Stimulated activated naive CD8-positive, alpha-beta T cell treated with anti-CD3 and anti-CD28 coated beads, Interleukin-15, Interleukin-2, amounts not matched to agents 100 ng/mL and 50 ng/mL, for 24 hours (primary cell): ENCODE results near the gene GPX3.

Source experiments
- H3K27ac Mint-ChIP-seq: one replicate; pipeline ENCODE4 v1.8.0; 2021; ENCODE audit warnings: mild to moderate bottlenecking, mixed read lengths
- H3K27me3 Mint-ChIP-seq: one replicate; pipeline ENCODE4 v1.8.0; 2021; ENCODE audit warnings: mixed read lengths
- H3K36me3 Mint-ChIP-seq: one replicate; pipeline ENCODE4 v1.8.0; 2021; ENCODE audit warnings: low read depth, mixed read lengths
- H3K4me1 Mint-ChIP-seq: one replicate; pipeline ENCODE4 v1.8.0; 2021; ENCODE audit warnings: low read depth, mixed read lengths
- H3K4me3 Mint-ChIP-seq: one replicate; pipeline ENCODE4 v1.8.0; 2021; ENCODE audit warnings: mild to moderate bottlenecking, mixed read lengths
- H3K9me3 Mint-ChIP-seq: one replicate; pipeline ENCODE4 v1.8.0; 2021; ENCODE audit warnings: mixed read lengths

GPX3 gene

DNA sequence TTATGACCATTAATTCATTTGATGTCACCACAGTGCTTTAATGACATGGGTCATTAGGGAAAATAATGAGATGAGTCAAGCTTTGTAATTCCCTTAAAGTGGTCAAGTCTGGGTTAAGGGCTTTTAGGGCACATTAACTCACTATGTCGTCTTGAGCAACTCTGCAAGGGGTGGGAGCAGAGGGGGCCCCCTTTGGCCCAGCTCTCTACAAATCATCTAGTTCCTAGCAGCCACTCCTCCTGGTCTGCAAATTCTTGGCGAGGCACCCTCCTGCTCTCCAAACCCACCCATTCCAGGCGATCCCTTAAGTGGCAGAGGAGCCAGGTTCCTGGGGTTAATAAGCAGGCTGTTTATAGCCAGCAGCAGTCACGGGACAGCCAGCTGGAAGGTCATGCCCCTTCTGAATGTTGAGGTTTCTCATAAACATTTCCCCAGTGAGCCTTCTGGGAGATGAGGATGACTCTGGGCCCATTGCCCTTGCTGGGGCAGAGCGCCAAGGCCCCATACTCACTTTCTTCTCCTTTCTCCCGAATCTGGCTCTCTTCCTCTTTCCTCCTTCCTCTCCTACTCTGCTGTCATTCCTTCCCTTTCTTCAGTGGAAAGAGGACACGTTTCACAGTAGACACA is 14.3 kb upstream of the GPX3 start:
- H3K4me3 Mint-ChIP-seq, result no peak overlapping the region
- no peak overlapping the region for H3K27ac Mint-ChIP-seq

DNA sequence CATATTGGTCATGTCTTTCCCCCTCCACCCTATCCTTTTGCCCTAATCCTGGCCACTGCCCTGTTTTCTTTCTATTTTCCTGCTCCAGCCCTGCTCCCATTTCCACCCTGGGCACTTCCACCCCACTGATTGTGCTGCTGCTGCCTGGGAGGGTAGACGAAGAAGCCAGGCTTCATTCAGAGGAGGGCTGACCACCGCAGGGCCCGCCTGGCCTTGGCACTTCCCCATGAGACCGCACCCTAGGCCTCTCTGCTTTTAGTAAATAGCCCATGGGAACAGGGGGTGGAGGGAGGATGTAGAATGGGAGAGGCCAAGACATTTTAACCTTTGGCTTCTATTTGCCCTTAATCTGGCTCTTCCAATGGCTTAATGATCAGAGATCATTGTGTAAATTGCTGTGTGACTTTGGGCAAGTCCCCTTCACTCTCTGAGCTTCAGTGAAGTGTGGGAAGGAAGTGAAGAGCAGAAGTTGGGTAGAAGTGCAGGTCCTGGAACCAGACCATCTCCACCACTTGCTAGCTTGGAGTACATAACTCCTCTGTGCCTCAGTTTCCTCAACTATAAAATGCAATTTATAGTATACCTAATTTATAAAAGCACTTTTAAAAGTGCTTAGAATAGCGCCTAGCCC is 13.6 kb upstream of the GPX3 start:
- peaks cover 6% of the 10 kb centered on the region for H3K27me3 Mint-ChIP-seq
- H3K4me1 Mint-ChIP-seq, result no peaks in the 10 kb centered on the region
- H3K27ac Mint-ChIP-seq, result no peak overlapping the region
- H3K36me3 Mint-ChIP-seq, result no peaks in the 10 kb centered on the region
- no peaks in the 10 kb centered on the region for H3K9me3 Mint-ChIP-seq
- no peak overlapping the region for H3K4me3 Mint-ChIP-seq

More for the DNA sequence above, 14.3 kb upstream of the GPX3 start:
- Mint-ChIP-seq H3K27me3 (peaks cover 6% of the 10 kb centered on the region), H3K36me3 (no peaks in the 10 kb centered on the region), H3K9me3 (no peaks in the 10 kb centered on the region), H3K4me1 (no peaks in the 10 kb centered on the region)

DNA sequence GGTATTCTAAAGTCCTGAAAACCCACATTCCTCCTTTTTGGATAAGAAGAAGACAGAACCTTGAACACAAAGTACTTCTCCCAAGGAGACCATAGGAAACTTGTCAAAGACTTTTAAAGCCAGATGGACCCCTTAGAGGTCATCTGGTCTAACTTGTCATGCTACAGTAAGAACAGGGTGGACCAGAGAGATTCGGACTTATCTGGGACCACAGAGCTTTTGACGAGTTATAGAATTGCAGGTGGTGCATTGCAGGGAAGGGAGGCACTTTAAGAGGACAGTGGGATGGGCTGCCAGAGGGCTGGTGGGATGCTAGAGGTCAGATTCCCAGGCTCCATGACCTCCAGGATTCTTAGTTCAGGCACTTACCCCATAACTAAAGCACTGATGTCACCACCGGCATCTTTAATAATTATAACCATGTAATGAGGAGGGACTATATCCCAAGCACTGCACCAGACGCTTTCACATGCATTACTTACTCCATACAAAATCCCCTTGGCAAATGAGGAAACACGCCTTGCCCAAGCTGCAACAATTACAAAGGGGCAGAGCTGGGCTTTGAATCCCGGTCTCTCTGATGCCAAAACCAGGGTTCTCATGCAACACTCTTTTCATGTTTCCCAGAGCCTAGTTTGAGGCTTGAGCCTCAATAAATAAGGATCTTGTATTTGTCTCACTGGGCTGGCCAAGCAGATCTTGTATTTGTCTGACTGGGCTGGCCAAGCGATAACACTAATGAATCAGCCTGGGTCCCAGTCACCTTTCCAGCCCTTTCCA is 12.8 kb upstream of the GPX3 start:
- no peaks in the 10 kb centered on the region for H3K36me3 Mint-ChIP-seq
- H3K4me1 Mint-ChIP-seq, result no peaks in the 10 kb centered on the region
- no peaks in the 10 kb centered on the region for H3K9me3 Mint-ChIP-seq
- peaks cover 6% of the 10 kb centered on the region for H3K27me3 Mint-ChIP-seq
- no peak overlapping the region for H3K27ac Mint-ChIP-seq
- H3K4me3 Mint-ChIP-seq, result no peak overlapping the region

DNA sequence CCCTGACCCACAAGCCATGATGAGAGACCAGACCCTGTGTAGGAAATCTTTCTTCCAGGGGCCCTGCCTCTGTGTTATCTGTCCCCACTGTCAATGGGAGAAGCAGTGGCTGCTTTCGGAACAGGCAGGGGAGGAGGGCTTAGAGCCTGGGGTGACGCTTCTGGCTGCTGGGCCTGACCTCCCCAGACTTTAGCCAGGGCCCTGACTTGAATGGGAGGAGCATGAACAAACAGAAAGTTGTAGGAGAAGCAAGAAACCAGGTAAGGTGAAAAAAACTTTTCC is 12.2 kb upstream of the GPX3 start:
- H3K4me1 Mint-ChIP-seq, result no peaks in the 10 kb centered on the region
- no peak overlapping the region for H3K27ac Mint-ChIP-seq
- H3K36me3 Mint-ChIP-seq, result no peaks in the 10 kb centered on the region
- peaks cover 6% of the 10 kb centered on the region for H3K27me3 Mint-ChIP-seq
- H3K9me3 Mint-ChIP-seq, result no peaks in the 10 kb centered on the region
- H3K4me3 Mint-ChIP-seq, result no peak overlapping the region

DNA sequence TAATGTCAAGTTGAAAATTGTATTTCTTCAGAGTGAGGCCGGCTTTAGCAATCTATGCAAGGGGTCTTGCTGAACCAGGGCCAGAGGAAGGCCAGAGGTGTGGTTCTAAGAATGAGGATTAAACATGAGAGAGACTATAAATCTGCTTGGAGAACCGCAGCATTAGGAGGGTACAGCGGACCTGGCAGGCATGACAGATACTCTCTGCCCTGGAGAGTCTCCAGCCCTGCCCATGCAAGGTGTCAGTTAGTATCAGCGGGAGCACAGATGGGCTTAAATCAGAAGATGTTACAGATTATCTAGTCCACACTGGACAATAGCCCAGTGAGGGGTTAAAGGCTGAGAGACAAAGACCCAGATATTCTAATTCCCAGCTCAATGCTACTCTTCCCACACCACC is 11.5 kb upstream of the GPX3 start:
- no peak overlapping the region for H3K4me3 Mint-ChIP-seq
- no peaks in the 10 kb centered on the region for H3K9me3 Mint-ChIP-seq
- no peaks in the 10 kb centered on the region for H3K4me1 Mint-ChIP-seq
- H3K27ac Mint-ChIP-seq, result no peak overlapping the region
- peaks cover 6% of the 10 kb centered on the region for H3K27me3 Mint-ChIP-seq
- H3K36me3 Mint-ChIP-seq, result no peaks in the 10 kb centered on the region

DNA sequence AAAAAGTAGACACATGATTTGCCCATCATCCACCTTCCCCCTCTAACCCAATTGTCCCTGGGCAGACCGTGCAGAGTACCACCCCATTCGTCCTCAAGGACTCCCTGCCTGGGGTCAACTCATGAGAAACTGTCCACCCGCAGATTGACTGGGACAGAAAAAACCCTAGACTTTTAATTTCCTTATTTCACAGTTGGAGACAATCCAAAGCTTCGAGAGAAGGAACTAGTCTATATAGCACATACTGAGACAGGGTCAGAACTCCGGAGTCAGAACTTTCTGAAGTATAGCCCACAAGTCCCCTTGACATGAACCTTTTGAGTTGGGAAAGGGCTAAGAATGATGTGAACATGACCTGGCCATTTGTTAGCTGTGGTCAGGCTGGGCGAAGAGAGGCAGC is 7.5 kb upstream of the GPX3 start:
- H3K27ac Mint-ChIP-seq, result no peak overlapping the region

DNA sequence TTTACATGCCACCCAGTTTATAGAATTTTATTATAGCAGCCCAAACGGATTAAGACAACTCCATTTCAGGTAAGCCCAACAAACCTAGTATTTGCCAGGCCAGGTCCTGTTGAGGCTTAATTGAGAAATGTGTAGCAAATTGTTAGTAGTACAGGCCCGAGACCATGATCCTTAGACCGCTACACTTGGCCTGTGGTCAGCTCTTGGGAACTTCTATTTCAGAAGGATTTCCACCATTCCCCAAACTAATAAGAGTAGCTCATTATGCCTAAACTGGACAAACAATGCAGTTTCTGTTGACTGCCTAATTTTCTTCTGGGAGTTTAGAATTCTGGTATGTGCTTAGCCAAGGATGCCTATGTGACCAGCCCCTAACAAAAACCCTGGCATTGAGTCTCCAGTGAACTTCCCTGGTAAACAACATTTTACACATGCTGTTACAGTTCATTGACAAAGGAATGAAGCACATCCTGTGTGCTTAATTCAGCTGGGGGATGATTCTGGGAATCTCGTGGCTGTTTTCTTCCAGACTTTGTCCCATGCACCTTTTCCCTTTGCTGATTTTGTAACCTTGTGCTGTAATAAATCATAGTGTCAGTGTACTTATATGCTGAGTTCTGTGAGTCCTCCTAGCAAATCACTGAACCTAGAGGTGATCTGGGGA is 5.6 kb upstream of the GPX3 start:
- H3K27me3 Mint-ChIP-seq, result peaks cover 4% of the 10 kb centered on the region
- peaks cover 5% of the 10 kb centered on the region for H3K4me1 Mint-ChIP-seq
- no peaks in the 10 kb centered on the region for H3K36me3 Mint-ChIP-seq
- H3K9me3 Mint-ChIP-seq, result no peaks in the 10 kb centered on the region
- H3K27ac Mint-ChIP-seq, result no peak overlapping the region
- H3K4me3 Mint-ChIP-seq, result no peak overlapping the region

More for the DNA sequence above, 7.5 kb upstream of the GPX3 start:
- H3K4me1 Mint-ChIP-seq, result no peaks in the 10 kb centered on the region
- H3K9me3 Mint-ChIP-seq, result no peaks in the 10 kb centered on the region
- H3K4me3 Mint-ChIP-seq, result no peak overlapping the region
- H3K36me3 Mint-ChIP-seq, result no peaks in the 10 kb centered on the region
- peaks cover 3% of the 10 kb centered on the region for H3K27me3 Mint-ChIP-seq

DNA sequence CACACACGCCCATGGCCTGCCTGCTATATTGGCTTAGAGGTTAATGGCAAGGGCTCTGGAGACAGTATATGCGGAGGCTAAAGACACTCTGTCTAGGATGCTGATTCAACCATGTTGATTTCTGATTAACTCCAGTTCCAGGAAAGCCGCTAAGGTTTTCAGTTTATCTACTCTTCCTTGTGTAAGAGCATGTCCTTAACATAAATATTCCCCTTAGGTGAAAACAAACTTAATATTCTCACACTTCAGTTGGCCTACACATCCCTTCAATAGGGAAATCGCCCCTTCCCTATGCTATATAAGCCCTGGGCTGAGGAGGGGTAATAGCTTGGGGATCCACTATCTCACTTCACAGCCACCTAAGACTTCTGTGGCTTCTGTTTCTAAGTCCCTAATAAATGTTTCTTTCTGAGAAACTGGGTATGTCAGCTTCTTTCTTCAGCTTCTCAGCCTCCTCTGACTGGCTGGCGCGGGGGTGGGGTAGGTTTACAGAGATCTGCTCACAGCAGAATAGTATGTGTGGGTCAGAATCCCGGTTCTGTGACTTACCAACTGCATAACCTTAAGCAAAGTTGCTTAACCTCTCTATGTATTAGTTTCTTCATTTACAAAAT is 4.3 kb upstream of the GPX3 start:
- Mint-ChIP-seq H3K4me3 (no peak overlapping the region), H3K36me3 (no peaks in the 10 kb centered on the region), H3K27me3 (peaks cover 4% of the 10 kb centered on the region), H3K27ac (no peak overlapping the region), H3K9me3 (no peaks in the 10 kb centered on the region), H3K4me1 (peaks cover 13% of the 10 kb centered on the region)

DNA sequence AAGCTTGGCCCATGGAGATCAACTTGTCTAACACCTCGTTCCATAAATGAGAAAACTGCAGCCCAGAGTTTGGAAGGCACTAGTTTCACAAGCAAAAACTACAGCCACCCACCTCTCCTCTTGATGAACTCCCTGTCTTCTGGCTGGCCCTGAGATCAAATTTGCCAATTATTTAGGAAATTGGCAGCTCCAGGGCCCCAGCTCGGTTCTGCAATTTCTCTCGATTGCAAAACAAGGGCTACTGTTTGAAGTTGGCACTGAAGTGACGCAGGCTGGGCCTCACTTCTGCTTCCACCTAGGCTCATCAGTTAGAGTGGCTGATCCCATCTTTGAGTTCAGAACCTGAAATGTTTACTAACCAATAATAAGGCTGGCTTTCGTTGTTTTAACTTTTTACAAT is 3.7 kb upstream of the GPX3 start:
- Mint-ChIP-seq H3K4me1 (peaks cover 14% of the 10 kb centered on the region), H3K27me3 (peaks cover 6% of the 10 kb centered on the region), H3K9me3 (no peaks in the 10 kb centered on the region), H3K4me3 (no peak overlapping the region), H3K36me3 (no peaks in the 10 kb centered on the region), H3K27ac (no peak overlapping the region)

DNA sequence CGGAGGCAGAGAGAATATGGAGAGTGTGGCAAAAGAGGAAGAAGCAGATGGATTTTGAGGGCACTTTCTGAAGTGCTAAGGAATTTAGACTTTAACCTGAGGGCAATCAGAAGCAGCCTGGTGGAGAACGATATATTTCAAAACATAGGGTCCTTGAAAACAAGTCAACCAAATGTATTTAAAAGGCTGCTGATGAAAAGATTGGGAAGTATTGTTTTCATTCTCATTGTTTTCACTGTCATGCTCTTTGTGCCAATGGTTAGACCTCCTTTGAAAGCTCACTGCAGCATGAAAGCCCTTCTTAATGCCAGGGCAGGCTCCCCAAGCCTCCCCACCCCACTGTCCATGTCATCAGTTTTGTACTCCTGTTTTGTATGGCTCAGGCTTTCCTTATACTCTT is 2.5 kb upstream of the GPX3 start:
- Mint-ChIP-seq H3K36me3 (no peaks in the 10 kb centered on the region), H3K9me3 (no peaks in the 10 kb centered on the region), H3K4me3 (no peak overlapping the region), H3K27ac (no peak overlapping the region), H3K4me1 (peaks cover 14% of the 10 kb centered on the region), H3K27me3 (peaks cover 9% of the 10 kb centered on the region)

DNA sequence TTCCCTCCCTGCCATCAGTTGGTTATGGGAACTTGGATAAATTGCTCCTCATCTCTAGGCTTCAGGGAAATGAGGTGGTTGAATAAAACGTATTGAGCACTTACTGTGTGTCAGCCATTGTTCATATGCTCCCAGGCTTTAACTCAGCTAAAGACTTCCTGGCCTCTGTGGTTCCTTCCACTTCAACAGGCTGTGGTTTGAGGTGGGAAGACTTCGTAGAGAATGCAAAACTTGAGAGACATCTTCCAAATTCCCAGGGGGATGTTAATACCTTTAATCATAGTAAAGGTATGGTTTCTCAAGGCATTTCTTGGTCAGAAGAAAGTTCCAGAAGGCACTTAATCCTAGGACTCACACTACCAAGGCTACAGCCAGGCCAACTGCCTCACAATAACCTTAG is 1.5 kb upstream of the GPX3 start:
- no peak overlapping the region for H3K27ac Mint-ChIP-seq
- no peaks in the 10 kb centered on the region for H3K36me3 Mint-ChIP-seq
- peaks cover 14% of the 10 kb centered on the region for H3K4me1 Mint-ChIP-seq
- no peak overlapping the region for H3K4me3 Mint-ChIP-seq
- H3K9me3 Mint-ChIP-seq, result no peaks in the 10 kb centered on the region
- H3K27me3 Mint-ChIP-seq, result peaks cover 9% of the 10 kb centered on the region

DNA sequence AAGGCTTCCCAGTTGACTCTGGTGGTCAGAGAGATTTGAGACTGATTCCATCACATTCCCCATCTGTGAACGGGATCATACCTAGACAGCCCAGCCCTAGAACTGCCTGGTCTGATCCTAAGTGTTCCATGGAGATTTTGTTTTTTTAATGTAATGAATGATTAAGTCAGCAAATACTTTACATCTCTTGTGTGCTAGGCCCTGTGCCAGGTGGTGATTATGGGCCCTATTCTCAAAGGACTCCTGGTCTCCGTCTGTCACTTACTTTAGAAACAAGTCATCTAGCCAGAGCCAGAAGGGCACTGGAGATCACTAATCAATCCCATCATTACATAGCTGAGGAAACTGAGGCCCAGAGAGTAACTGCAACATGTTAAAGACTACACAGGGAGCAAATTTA is 1.1 kb upstream of the GPX3 start:
- H3K27me3 Mint-ChIP-seq, result peaks cover 9% of the 10 kb centered on the region
- no peak overlapping the region for H3K4me3 Mint-ChIP-seq
- no peaks in the 10 kb centered on the region for H3K36me3 Mint-ChIP-seq
- H3K9me3 Mint-ChIP-seq, result no peaks in the 10 kb centered on the region
- H3K4me1 Mint-ChIP-seq, result peaks cover 14% of the 10 kb centered on the region
- H3K27ac Mint-ChIP-seq, result no peak overlapping the region

DNA sequence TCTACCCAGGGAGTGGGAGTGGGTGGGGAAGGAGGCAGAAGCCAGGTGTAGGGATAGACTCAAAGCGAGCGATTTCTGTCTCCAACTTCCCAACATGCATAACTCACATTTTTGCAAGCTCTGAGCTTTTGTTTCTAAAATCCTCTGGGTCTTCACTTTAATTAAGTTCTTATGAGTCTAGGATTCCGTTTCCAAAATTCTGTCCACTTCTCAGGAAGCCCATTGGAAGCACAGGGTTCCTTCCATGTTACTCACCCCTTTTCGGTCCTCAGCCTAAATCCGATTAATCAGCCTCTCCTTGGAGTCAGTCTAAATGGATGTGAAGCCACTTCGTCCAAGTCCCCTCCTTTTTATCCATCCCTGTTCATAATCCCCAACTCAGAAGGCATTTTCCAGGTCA is 1.4 kb downstream of the GPX3 start:
- Mint-ChIP-seq H3K4me3 (no peak overlapping the region), H3K4me1 (peaks cover 14% of the 10 kb centered on the region), H3K27ac (no peak overlapping the region)

DNA sequence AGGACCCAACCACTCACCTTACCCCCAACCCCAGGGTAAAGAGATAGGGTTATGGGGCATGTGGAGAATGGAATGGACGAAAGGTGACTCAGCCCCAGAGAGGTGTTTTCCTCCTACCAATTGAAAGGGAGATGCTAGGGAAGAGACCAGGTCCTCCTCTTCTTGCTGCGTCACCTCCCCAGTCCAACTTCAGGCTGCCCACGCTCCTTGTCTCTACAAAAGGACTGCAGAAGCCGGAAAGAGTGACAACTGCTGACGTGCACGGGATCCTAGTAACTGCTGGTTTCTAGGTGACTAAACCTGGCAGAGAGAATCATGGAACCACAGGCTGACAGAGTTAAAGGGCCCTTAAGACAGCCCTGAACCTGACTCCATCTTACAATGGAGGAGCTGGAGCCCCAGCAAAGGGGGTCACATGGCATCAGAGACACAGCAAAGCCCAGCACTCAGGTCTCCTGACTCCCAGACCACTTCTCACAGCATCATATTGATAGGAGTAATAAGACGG is 2.2 kb downstream of the GPX3 start:
- H3K9me3 Mint-ChIP-seq, result no peaks in the 10 kb centered on the region
- H3K4me1 Mint-ChIP-seq, result peaks cover 14% of the 10 kb centered on the region
- H3K4me3 Mint-ChIP-seq, result no peak overlapping the region
- H3K36me3 Mint-ChIP-seq, result peaks cover 17% of the 10 kb centered on the region
- H3K27me3 Mint-ChIP-seq, result peaks cover 9% of the 10 kb centered on the region
- H3K27ac Mint-ChIP-seq, result no peak overlapping the region

More for the DNA sequence above, 1.4 kb downstream of the GPX3 start:
- H3K36me3 Mint-ChIP-seq, result peaks cover 12% of the 10 kb centered on the region
- no peaks in the 10 kb centered on the region for H3K9me3 Mint-ChIP-seq
- H3K27me3 Mint-ChIP-seq, result peaks cover 9% of the 10 kb centered on the region
